Neural cell (in vitro differentiated cells): ENCODE measurements around the gene TYK2. TPM values are rescaled to one million over a fixed set of nuclear protein-coding genes. Genes with fewer than 3 reads are reported as not detected.

Source experiments
- H2AFZ ChIP-seq: fragments of 200-600, 300-800 bp; sonication (generic), shearing (Covaris generic); 2 replicates; pipeline ENCODE4 v1.6.0; 2014; ENCODE audit warnings: low read depth, mild to moderate bottlenecking, antibody characterized with exemption, low read length, moderate library complexity
- H3F3A ChIP-seq: fragments of 200-600 bp; shearing (Covaris generic); 2 replicates; pipeline ENCODE4 v1.6.1; 2016; ENCODE audit warnings: mild to moderate bottlenecking, moderate library complexity, mixed read lengths, antibody characterized with exemption, low read length; ENCODE audit not compliant: insufficient read depth, poor library complexity, severe bottlenecking
- H3K27ac ChIP-seq: fragments of 200-600, 300-800 bp; sonication (generic), shearing (Covaris generic); 2 replicates; pipeline ENCODE4 v1.5.1; 2014; ENCODE audit warnings: mild to moderate bottlenecking, low read length, moderate library complexity
- H3K27me3 ChIP-seq: fragments of 300-800, 200-600 bp; sonication (generic), shearing (Covaris generic); 2 replicates; pipeline ENCODE4 v1.6.0; 2014; ENCODE audit warnings: mild to moderate bottlenecking, low read depth, low read length, moderate library complexity; ENCODE audit not compliant: insufficient read depth
- H3K36me3 ChIP-seq: fragments of 300-800, 200-600 bp; sonication (generic), shearing (Covaris generic); 2 replicates; pipeline ENCODE4 v1.5.1; 2014; ENCODE audit warnings: mild to moderate bottlenecking, antibody characterized with exemption, low read length, moderate library complexity; ENCODE audit not compliant: insufficient read depth
- H3K4me2 ChIP-seq: fragments of 300-800, 200-600 bp; sonication (generic), shearing (Covaris generic); 2 replicates; pipeline ENCODE4 v1.6.0; 2014; ENCODE audit warnings: mild to moderate bottlenecking, low read length
- H3K4me3 ChIP-seq: fragments of 300-800, 200-600 bp; sonication (generic), shearing (Covaris generic); 2 replicates; pipeline ENCODE4 v1.5.1; 2014; ENCODE audit warnings: mild to moderate bottlenecking, low read length, moderate library complexity
- H3K79me2 ChIP-seq: fragments of 200-600 bp; shearing (Covaris generic); replicated peaks from 2 replicates; pipeline ENCODE4 v1.6.0; 2014; ENCODE audit warnings: mild to moderate bottlenecking, low read length, moderate library complexity; ENCODE audit not compliant: insufficient read depth
- H3K9ac ChIP-seq: fragments of 300-800, 200-600 bp; sonication (generic), shearing (Covaris generic); 2 replicates; pipeline ENCODE4 v1.6.1; 2016; ENCODE audit warnings: mild to moderate bottlenecking, low read length, mixed read lengths
- H3K9me2 ChIP-seq: fragments of 200-600 bp; shearing (Covaris generic); 2 replicates; pipeline ENCODE4 v1.6.1; 2016; ENCODE audit warnings: mild to moderate bottlenecking, low read length, mixed read lengths; ENCODE audit not compliant: insufficient read depth
- H3K9me3 ChIP-seq: fragments of 200-600, 300-800 bp; sonication (generic), shearing (Covaris generic); 2 replicates; pipeline ENCODE4 v1.6.1; 2016; ENCODE audit warnings: mild to moderate bottlenecking, mixed run types, low read length, moderate library complexity, mixed read lengths
- H4K20me1 ChIP-seq: fragments of 200-600 bp; shearing (Covaris generic); 2 replicates; pipeline ENCODE4 v1.6.1; 2016; ENCODE audit warnings: mild to moderate bottlenecking, mixed run types; ENCODE audit not compliant: insufficient read depth
- CTCF ChIP-seq: fragments of 450-650 bp; IDR thresholded peaks from 2 replicates; pipeline ENCODE4 v1.5.1; 2014; ENCODE audit warnings: antibody characterized with exemption, mild to moderate bottlenecking, moderate library complexity; ENCODE audit not compliant: poor library complexity, severe bottlenecking
- EP300 ChIP-seq: fragments of 450-650 bp; conservative IDR thresholded peaks from 2 replicates; pipeline ENCODE4 v1.6.1; 2014; ENCODE audit warnings: antibody characterized with exemption, mild to moderate bottlenecking, moderate library complexity; ENCODE audit not compliant: poor library complexity, severe bottlenecking
- EZH2 ChIP-seq: fragments of 200-600, 300-800 bp; shearing (Covaris generic), sonication (generic); IDR thresholded peaks from 2 replicates; pipeline ENCODE4 v1.6.1; 2014; ENCODE audit warnings: antibody characterized with exemption, low read length, borderline replicate concordance, mild to moderate bottlenecking; ENCODE audit not compliant: insufficient read depth, poor library complexity, severe bottlenecking
- MXI1 ChIP-seq: fragments of 450-650 bp; conservative IDR thresholded peaks from 2 replicates; pipeline ENCODE4 v1.6.1; 2014; ENCODE audit warnings: antibody characterized with exemption, mild to moderate bottlenecking; ENCODE audit not compliant: poor library complexity, severe bottlenecking
- POLR2AphosphoS5 ChIP-seq: IDR thresholded peaks from 2 replicates; pipeline ENCODE4 v1.6.1; 2012
- RAD21 ChIP-seq: fragments of 450-650 bp; conservative IDR thresholded peaks from 2 replicates; pipeline ENCODE4 v1.6.1; 2014; ENCODE audit warnings: antibody characterized with exemption, mild to moderate bottlenecking, moderate library complexity
- REST ChIP-seq: IDR thresholded peaks from 2 replicates; pipeline ENCODE4 v1.6.1; 2012; ENCODE audit warnings: borderline replicate concordance
- SMC3 ChIP-seq: fragments of 450-650 bp; conservative IDR thresholded peaks from 2 replicates; pipeline ENCODE4 v1.6.1; 2014; ENCODE audit warnings: antibody characterized with exemption, mild to moderate bottlenecking, moderate library complexity; ENCODE audit not compliant: poor library complexity
- TAF1 ChIP-seq: IDR thresholded peaks from 2 replicates; pipeline ENCODE4 v1.6.1; 2012; ENCODE audit warnings: low read depth
- polyA plus RNA-seq: library from polyadenylated mRNA; depleted of rRNA; stranded (reverse); fragments of >200 nt; gene quantifications from 2 replicates; pipeline ENCODE4 v1.2.3, GENCODE V29; 2014

The TYK2 gene
- polyA plus RNA-seq, 1 donor from 2014 or later = 95.8 TPM

GRCh38 chr19:10395917-10396316 is 15.5 kb upstream of the TYK2 start:
- no peak overlapping the region for H3K4me3 ChIP-seq
- TF ChIP-seq TAF1 (no peak), MXI1 (no peak), RAD21 (no peak), REST (no peak), EZH2 (no peak), POLR2AphosphoS5 (no peak)
- H3F3A ChIP-seq = no peaks in the 10 kb centered on the region
- H4K20me1 ChIP-seq = no peaks in the 10 kb centered on the region
- no peaks in the 10 kb centered on the region for H3K9me2 ChIP-seq
- no peak overlapping the region for H3K27ac ChIP-seq
- H3K4me2 ChIP-seq = no peak overlapping the region
- H3K9ac ChIP-seq = no peak overlapping the region
- no peak overlapping the region for H2AFZ ChIP-seq
- H3K79me2 ChIP-seq = peaks cover 4% of the 10 kb centered on the region
- H3K36me3 ChIP-seq = no peaks in the 10 kb centered on the region
- H3K27me3 ChIP-seq = no peaks in the 10 kb centered on the region
- no peaks in the 10 kb centered on the region for H3K9me3 ChIP-seq

- Histone ChIP-seq H2AFZ (no peak overlapping the region), H4K20me1 (no peaks in the 10 kb centered on the region)
These were observed 15.1 kb upstream of the TYK2 start for GRCh38 chr19:10395436-10395835.

More at GRCh38 chr19:10395436-10395835, 15.1 kb upstream of the TYK2 start:
- Histone ChIP-seq H3K9me2 (no peaks in the 10 kb centered on the region), H3K4me2 (no peak overlapping the region), H3K9me3 (no peaks in the 10 kb centered on the region), H3K79me2 (peaks cover 4% of the 10 kb centered on the region), H3K27ac (no peak overlapping the region), H3K27me3 (no peaks in the 10 kb centered on the region), H3K9ac (no peak overlapping the region), H3K36me3 (no peaks in the 10 kb centered on the region), H3K4me3 (no peak overlapping the region), H3F3A (no peaks in the 10 kb centered on the region)
- TF ChIP-seq RAD21 (no peak), MXI1 (no peak), CTCF (no peak), EP300 (no peak), SMC3 (no peak), POLR2AphosphoS5 (no peak), TAF1 (no peak), EZH2 (no peak), REST (no peak)
